IPS DF 6.9 (cell line): ENCODE data around the gene ASRGL1.

Experiments used
- DNase-seq: peaks from one replicate; pipeline ENCODE4 v3.0.0-alpha.2; 2013; ENCODE audit warnings: low read depth, low spot score
- H3K27ac ChIP-seq: one replicate; pipeline ENCODE4 v1.5.1; 2013; ENCODE audit warnings: low read length, control low read depth
- H3K27me3 ChIP-seq: 2 replicates; pipeline ENCODE4 v1.6.1; 2013; ENCODE audit warnings: mild to moderate bottlenecking, low read length; ENCODE audit not compliant: control insufficient read depth, insufficient read depth
- H3K36me3 ChIP-seq: 2 replicates; pipeline ENCODE4 v1.6.1; 2013; ENCODE audit warnings: low read length; ENCODE audit not compliant: control insufficient read depth, insufficient read depth
- H3K4me1 ChIP-seq: 2 replicates; pipeline ENCODE4 v1.6.1; 2013; ENCODE audit warnings: low read length; ENCODE audit not compliant: control insufficient read depth, insufficient read depth
- H3K4me3 ChIP-seq: 2 replicates; pipeline ENCODE4 v1.5.1; 2013; ENCODE audit warnings: mild to moderate bottlenecking, low read length
- H3K9me3 ChIP-seq: 2 replicates; pipeline ENCODE4 v1.6.1; 2013; ENCODE audit warnings: low read length, inconsistent platforms; ENCODE audit not compliant: control insufficient read depth, insufficient read depth
- WGBS: extraction: QIAGEN DNeasy Blood & Tissue Kit; methylation state at CpG from one replicate; pipeline ENCODE4 v1.1.7; 2013; ENCODE audit warnings: mixed read lengths, missing lambda C conversion rate; ENCODE audit not compliant: insufficient read length, insufficient coverage; 5-methylcytosine and 5-hydroxymethylcytosine counted together

Gene ASRGL1

DNA sequence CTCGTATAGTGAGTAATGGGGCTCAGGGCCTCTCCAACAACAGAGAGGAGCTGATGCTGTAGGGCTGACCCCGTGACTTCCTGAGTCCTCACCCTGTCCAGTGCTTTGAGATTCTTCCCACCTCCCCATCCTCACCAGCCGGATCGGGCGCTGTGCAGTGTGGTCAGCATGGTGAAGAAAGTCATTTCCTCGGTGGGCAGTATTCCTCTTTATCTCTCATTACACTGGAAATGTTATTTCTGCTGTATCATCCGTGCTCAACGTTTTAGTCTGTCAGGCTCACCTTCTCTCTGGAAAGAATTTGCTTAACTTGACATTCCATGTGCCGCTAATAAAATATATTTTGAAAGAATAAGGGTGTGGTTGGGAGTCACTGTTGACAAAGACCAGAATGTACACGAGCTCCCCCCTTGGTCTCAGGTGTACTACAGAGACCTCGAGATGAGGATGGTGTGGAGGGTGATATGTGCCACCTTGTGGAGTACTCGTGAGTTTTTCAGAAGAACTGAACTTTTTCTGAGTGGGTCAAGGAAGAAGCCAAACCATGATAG, 55.9 kb downstream of the ASRGL1 start:
- no peak for DNase-seq
- Histone ChIP-seq H3K9me3 (no peaks in the 10 kb centered on the region), H3K27ac (no peak overlapping the region), H3K27me3 (no peaks in the 10 kb centered on the region), H3K4me1 (peaks cover 2% of the 10 kb centered on the region), H3K36me3 (no peaks in the 10 kb centered on the region), H3K4me3 (no peak overlapping the region)
- WGBS, result no CpG with 5 or more reads among the region's 12 CpGs

DNA sequence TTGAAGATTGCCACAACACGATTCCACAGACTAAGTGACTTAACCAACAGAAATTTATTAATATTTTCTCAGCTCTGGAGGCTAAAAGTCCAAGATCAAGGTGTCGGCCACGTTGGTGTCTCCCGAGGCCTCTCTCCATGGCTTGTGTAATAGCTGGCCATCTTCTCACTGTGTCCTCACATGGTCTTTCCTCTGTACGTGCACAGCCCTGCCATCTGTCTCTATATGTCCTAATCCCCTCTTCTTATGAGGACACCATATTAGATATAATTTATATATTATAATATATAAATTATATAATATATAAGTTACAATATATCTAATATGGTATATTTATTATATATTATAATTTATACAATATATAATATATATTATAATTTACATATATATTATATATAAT, 56.5 kb downstream of the ASRGL1 start:
- no peak for DNase-seq
- no peak overlapping the region for H3K27ac ChIP-seq
- no peak overlapping the region for H3K4me3 ChIP-seq
- H3K9me3 ChIP-seq, result no peaks in the 10 kb centered on the region
- WGBS, result no CpG with 5 or more reads among the region's 5 CpGs
- H3K4me1 ChIP-seq, result peaks cover 2% of the 10 kb centered on the region
- no peaks in the 10 kb centered on the region for H3K27me3 ChIP-seq
- H3K36me3 ChIP-seq, result no peaks in the 10 kb centered on the region

DNA sequence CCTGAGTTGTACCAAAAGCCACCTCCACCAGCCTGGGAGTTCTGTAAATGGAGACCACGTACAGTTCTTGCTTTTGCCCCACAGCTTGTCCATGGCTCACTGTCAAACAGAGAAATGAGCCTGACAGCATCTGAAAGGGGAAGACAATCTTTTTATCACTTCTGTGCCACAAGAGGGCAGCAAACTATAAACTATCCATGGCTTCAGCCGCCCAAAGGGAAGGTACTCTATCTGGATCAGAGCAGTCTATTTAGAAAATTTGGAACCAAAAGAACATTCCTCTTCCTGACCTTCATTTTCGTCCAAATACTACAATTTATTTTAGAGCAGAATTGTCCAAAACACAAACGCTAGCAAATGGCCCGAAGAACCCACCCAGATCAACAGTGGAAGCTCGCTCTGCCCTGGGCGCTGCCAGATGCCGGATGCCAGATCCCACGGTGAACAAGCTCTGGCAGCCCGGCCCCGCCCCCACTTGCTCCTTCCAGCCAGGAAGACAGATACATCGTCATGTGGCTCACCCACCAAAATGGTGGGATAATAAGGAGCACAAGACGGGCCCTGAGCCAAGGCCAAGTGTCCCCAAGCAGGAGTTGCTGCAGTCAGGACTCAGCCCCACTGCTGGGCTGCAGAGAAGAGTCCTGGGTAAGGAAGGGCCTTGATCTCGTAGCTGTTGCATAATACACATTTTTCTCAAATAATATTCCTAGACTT, 57.7 kb downstream of the ASRGL1 start:
- Histone ChIP-seq H3K27ac (no peak overlapping the region), H3K4me1 (peaks cover 5% of the 10 kb centered on the region), H3K27me3 (no peaks in the 10 kb centered on the region), H3K4me3 (no peak overlapping the region), H3K9me3 (no peaks in the 10 kb centered on the region), H3K36me3 (no peaks in the 10 kb centered on the region)
- no CpG with 5 or more reads among the region's 14 CpGs for WGBS
- peak; percentile 50 for DNase-seq

DNA sequence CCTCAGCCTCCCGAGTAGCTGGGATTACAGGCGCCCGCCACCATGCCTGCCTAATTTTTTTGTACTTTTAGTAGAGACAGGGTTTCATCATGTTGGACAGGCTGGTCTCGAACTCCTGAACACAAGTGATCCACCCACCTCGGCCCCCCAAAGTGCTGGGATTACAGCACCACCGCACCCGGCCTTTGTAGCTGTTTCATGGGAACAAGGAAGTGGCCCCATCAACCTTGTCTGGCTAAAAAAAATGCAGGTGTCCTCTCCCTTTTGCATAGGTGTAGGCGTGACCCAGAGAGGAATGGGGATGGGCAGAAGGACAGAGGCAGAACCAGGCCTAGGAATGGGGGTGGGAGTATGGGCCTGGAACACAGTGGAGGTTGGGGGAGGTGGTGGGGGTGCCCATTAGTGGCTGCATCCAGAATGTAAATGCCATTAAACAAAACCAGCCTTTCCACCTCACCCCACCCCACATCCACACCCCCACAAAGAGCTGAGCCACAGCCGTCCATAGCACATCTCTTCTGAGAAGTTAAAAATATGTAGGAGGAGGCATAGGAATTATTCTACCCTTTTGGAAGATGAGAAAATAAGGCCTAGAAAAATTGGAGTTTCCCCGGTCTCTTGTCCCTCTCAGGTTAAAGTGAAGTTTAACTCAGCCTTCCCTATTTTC, 58.8 kb downstream of the ASRGL1 start:
- Histone ChIP-seq H3K4me3 (no peak overlapping the region), H3K27ac (no peak overlapping the region), H3K9me3 (no peaks in the 10 kb centered on the region), H3K4me1 (peaks cover 5% of the 10 kb centered on the region), H3K36me3 (no peaks in the 10 kb centered on the region), H3K27me3 (no peaks in the 10 kb centered on the region)
- WGBS, result no CpG with 5 or more reads among the region's 10 CpGs
- no peak for DNase-seq

DNA sequence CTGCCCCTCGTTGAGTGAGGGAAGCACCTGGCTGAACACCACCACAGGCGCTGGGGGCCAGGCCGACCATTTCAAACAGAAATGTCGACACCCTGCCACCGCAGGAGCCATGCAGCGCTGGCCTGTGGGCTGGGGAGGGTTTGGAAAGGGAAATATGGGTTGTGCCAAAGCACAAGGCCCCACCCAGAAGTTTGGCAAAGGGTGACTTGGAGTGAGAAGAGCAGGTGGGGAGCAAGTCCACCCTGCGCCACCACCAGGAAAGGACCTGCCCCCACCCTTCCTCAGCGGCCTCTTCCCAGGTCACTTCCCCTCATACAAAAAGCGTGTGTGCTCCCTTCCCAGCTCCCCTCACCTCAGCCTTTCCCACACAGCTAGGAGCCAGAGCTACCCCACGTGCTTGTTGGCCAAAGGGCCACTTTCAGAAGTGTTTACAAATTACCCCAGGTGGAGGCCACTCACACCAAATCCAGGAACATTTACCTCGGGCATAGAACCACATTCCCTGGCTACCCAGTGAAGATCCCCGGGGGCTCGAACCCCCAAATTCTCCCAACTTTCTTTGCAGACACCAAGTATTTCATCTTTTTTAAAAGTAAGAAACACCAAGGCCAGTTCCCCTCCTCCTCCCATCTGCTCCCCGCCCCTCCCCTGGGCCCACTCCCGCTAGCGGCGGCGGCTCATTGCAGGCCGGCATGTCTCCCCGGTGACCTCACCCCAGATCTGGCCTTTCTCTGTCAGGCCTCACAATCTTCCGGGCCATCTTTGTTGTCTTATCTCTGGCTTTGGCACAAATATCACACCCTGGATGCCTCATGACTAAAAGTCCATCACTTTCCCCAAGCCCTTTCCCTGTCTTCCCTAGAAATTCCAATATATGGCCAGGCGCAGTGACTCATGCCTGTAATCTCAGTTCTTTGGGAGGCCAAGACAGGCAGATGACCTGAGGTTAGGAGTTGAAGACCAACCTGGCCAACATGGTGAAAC, 61.1 kb downstream of the ASRGL1 start:
- H3K27ac ChIP-seq, result no peak overlapping the region
- no peaks in the 10 kb centered on the region for H3K27me3 ChIP-seq
- DNase-seq, result no peak
- peaks cover 8% of the 10 kb centered on the region for H3K4me1 ChIP-seq
- WGBS, result no CpG with 5 or more reads among the region's 22 CpGs
- no peak overlapping the region for H3K4me3 ChIP-seq
- no peaks in the 10 kb centered on the region for H3K36me3 ChIP-seq
- H3K9me3 ChIP-seq, result no peaks in the 10 kb centered on the region

DNA sequence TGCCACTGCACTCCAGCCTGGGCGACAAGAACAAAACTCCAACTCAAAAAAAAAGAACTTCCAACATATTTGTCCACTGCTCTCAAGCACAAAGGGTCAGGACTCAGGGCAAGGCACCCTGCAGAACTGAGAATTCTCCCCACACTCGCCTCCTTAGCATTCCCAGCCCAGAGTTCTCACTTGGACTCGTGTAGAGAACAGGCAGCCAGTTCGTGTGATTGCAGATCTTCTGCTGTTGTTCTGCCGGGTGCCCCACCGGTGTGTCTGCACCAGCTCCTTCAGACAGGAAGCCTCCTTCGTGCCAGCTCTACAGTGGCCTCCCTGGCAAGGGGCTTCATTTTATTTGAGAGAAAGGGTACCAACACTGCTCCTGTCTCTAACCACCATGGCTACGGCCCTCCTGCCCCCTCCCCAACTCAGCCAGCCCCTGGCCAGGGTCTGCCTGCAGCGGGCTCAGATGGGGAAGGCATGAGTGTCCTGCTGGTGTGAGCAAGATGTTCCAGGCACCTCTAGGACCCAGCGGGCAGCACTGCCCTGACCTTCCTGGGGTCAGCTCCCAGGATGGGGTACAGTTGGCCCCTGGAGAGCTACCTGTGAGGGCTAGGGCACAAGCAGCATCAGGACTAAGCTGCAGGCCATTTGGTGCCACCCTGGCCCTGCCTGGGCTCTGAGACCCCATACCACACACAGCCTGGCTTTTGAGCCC, 62.1 kb downstream of the ASRGL1 start:
- H3K27ac ChIP-seq, result no peak overlapping the region
- H3K27me3 ChIP-seq, result no peaks in the 10 kb centered on the region
- DNase-seq, result no peak
- no CpG with 5 or more reads among the region's 10 CpGs for WGBS
- peaks cover 8% of the 10 kb centered on the region for H3K4me1 ChIP-seq
- no peaks in the 10 kb centered on the region for H3K9me3 ChIP-seq
- no peak overlapping the region for H3K4me3 ChIP-seq
- H3K36me3 ChIP-seq, result no peaks in the 10 kb centered on the region

DNA sequence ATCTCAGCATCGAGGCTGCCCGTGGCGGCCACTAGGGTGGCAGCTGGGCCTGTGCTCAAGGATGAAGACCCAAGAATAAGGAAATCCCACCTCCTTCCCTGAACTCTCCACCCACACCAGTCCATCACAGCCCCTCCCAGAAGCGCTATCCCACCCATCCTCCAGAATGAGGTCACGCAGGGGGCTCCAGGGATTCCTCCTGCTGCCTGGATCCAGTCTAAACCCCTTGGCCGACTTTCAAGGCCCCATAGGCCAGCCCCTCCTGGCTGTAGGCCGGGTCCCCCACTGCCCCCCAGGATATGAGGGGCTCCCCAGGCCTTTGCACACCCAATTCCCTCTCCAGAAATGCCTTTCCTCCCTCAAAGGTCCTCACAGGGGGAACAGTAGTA, 62.6 kb downstream of the ASRGL1 start:
- no peaks in the 10 kb centered on the region for H3K36me3 ChIP-seq
- WGBS, result no CpG with 5 or more reads among the region's 7 CpGs
- no peak for DNase-seq
- H3K4me1 ChIP-seq, result peaks cover 8% of the 10 kb centered on the region
- no peak overlapping the region for H3K4me3 ChIP-seq
- H3K27ac ChIP-seq, result no peak overlapping the region
- H3K27me3 ChIP-seq, result no peaks in the 10 kb centered on the region
- H3K9me3 ChIP-seq, result no peaks in the 10 kb centered on the region

DNA sequence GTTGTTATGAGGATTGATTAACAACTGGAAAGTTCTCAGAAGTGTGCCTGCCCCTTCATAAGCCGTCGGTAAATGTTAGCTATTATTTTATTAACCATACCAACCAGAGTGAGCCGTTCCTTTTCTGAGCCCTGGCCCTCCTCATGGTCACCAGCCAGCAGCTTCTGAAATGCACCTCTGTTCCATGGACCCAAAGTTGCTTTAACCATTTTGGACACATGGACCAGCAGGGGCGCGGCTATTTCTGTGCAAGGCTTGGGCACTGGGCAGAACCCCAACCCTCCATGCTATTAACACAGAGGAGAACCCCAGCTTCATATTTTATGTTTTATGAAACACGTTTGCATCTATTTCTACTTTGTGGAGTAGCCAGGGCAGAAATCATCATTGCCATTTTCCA, 63.0 kb downstream of the ASRGL1 start:
- H3K4me3 ChIP-seq, result no peak overlapping the region
- no peak for DNase-seq
- H3K36me3 ChIP-seq, result no peaks in the 10 kb centered on the region
- WGBS, result no CpG with 5 or more reads among the region's 6 CpGs
- H3K4me1 ChIP-seq, result peaks cover 7% of the 10 kb centered on the region
- H3K27me3 ChIP-seq, result no peaks in the 10 kb centered on the region
- H3K9me3 ChIP-seq, result no peaks in the 10 kb centered on the region
- H3K27ac ChIP-seq, result no peak overlapping the region

DNA sequence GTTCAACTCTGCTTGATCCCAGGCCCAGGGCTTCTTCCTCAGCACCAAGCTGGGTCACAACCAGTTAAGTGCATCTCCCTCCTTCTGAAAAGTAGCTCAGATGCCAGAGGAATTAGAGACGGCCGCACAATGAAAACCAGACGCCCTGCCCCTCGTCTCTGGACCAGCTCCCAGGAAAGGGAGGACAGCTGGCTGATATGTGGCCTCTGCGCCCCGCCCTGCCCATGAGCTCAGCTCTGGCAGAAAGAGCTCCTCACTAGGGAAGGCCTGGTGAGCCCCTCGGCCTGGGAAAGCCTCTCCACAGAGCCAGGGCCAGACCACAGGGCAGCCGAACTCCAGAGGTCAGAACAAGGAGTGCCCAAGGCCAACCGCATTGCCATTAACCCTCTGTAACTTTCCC, 63.5 kb downstream of the ASRGL1 start:
- no CpG with 5 or more reads among the region's 9 CpGs for WGBS
- DNase-seq, result no peak
- H3K4me1 ChIP-seq, result peaks cover 6% of the 10 kb centered on the region

DNA sequence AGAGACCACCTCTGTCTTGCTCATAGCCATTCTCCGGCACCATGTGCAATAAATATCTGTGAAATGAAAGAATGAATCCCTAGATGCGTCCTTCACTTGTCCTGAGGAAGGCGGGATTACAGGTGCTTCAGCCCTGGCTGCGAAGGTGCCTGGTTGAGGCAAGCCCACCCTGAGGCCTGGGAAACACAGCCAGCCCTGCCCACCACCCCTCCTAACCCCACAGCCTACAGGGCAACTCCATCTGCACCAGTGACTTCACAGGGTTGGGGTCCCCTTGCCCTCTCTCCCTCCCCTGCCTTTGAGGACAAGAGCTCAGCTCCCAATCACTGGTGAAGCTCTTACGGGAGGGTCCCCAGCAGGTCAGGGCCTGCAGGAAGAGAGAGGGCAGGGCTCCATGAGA, 64.1 kb downstream of the ASRGL1 start:
- DNase-seq, result no peak
- H3K9me3 ChIP-seq, result no peaks in the 10 kb centered on the region
- peaks cover 6% of the 10 kb centered on the region; the same call in 1 of the 2 replicates for H3K4me1 ChIP-seq
- H3K27ac ChIP-seq, result no peak overlapping the region
- H3K4me3 ChIP-seq, result no peak overlapping the region
- no peaks in the 10 kb centered on the region for H3K27me3 ChIP-seq
- no CpG with 5 or more reads among the region's 5 CpGs for WGBS
- H3K36me3 ChIP-seq, result no peaks in the 10 kb centered on the region

More for the DNA sequence above, 63.5 kb downstream of the ASRGL1 start:
- no peak overlapping the region for H3K27ac ChIP-seq
- H3K4me3 ChIP-seq, result no peak overlapping the region
- H3K27me3 ChIP-seq, result no peaks in the 10 kb centered on the region
- H3K36me3 ChIP-seq, result no peaks in the 10 kb centered on the region
- H3K9me3 ChIP-seq, result no peaks in the 10 kb centered on the region
